SHP77 treated with DMSO at 0.1 percent for 48 hours (cell line): ENCODE results near the gene CAMKK1.
A peak's percentile ranks its signal among the peaks of the same experiment; 100 is the strongest.

Source experiments
- DNase-seq: peaks from one replicate; lab custom pipeline; 2025; lab: John Stamatoyannopoulos, UW

CAMKK1 gene

DNA sequence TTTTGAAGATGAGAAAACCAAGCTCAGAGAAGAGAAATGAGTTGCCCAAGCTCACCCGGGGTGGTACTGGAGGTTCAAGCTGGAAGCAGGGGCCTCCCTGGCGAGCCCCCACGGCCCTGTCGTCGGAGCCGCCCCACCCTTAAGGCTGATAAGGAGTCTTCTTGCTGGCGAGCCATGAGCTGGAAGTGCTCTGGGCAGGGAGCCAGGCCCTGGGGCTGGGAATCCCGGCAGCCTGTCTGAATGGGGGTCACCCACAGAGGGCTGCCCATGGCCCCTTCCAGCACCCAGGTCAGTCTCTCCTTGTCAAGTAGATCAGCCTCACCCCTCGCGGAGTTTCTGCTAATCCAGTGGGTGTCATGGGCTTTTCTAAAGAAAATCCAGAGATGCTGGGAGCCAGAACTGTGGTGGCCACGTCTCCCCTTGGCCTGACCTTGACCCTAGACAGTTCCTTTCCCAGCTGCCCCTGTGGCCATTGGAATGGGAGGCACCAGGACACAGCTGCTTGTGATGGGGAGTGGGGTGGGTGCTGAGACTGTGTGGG, 24.6 kb upstream of the CAMKK1 start:
- no peak for DNase-seq

DNA sequence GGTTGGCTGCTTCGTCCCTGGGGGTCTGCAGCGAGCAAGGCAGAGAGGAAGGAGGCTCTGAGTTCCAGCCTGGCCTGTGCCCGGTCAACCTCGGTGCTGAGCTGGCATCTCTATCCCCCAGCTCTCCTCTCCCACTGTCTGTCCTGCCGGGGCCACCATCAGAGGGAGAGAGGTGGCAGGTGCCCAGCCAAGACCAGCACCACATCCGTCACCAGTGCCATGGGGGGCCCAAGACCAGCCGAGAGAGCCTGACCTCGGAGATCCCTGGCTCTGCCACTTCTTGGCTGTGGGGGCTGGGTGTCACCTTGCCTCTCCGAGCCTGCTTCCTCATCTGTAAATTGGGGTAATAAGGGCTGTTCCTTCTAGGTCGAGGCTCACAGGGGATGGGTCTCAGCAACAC, 24.0 kb upstream of the CAMKK1 start:
- no peak for DNase-seq

DNA sequence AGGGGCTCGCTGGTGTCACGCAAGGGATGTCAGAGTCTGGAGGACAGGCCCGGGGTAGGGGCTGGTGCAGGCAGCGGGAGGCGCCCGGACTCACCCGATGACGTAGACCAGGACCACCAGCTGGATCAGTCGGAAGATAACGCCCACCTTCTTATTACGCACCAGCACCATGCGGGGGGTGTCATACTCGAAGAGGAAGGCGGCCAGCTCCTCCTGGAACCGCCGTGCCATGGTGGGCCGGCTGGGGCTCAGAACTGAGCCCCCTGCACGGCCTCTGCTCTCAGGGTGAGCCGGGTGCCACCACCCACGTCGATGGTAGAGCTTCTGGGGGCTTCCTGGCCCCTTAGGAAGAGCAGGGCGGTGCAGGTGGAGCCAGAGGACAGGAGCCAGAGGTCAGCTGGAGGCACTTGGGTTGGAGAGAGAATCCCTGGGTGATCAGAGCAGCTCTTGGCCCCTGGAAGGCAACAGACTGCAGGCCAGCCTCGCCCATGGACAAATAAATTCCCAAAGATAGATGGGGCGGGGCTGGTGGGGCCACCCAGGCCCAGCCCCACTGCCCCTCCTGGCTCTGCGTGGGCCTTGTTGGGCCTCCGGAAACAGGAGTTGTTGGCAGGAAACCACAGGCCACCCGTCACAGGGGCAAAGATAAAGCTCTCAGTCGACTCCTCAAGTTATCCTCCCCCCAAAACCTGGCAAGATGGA, 23.3 kb upstream of the CAMKK1 start, which contains the start of gene P2RX1:
Gene P2RX1, minus strand, starts transcription at position 471 of the 702 bp plus-strand sequence. Its CDS starts 240 bp downstream, at position 231.
- DNase-seq, result no peak

DNA sequence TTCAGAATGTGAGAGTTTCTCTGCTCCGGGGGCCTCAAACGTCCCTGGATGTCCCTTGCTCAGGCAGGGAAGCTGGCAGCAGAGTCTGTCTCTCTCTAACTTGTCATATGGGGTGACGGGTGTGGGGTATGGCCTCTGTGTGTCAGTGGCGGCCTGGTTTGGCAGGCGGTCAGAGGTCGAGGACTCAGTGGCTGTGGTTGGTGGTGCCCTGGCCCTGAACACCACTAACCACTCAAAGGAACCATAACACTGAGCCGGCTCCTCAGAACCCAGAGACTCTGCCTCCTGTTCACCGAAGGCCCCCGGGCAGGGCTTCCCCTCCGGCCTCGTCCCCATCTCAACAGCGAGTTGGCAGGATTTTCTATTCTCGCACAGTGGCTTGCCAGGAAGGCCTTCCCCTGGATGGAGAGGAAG, 22.7 kb upstream of the CAMKK1 start:
- DNase-seq, result no peak

GRCh38 chr17:3914312-3914670, 21.4 kb upstream of the CAMKK1 start:
- DNase-seq, result no peak

DNA sequence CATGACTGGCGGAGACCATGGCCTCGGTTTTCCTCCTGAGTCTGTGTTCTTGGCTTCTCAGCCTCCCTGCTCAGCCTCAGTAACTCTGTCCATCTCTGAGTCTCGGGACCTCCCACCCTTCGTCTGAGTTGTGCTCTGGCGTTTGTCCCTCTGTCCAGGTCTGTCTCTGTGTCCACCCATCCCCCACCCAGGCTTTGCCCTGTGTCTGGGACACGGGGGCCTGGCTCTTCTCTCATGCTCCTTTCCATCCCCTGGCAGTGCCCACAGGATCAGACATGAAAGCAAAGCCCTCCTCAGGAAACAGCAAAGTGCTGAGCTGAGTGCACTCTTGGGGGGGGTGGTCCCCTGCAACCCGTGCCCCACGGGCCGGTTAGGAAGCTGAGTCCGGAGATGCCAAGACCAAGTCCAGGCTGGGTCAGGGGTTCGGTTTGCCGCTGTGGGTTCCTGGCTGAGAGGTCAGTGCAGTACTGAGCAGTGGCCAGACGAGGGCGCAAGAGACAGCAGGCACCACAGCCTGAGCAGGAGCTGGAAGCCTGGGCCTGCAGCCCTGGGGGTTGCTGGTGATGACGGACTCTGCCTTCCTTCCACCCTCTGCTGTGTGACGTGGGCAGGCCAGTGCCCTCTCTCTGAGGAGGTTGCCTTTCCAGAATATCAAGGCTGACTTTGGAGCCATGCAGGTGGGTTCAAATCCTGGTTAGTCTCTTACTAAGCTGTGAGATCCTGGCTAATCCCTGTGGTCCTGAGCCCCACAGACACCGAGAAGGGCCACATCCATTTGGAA, 20.9 kb upstream of the CAMKK1 start:
- DNase-seq, result peak; percentile 53

GRCh38 chr17:3912827-3913226, 20.0 kb upstream of the CAMKK1 start:
- no peak for DNase-seq

DNA sequence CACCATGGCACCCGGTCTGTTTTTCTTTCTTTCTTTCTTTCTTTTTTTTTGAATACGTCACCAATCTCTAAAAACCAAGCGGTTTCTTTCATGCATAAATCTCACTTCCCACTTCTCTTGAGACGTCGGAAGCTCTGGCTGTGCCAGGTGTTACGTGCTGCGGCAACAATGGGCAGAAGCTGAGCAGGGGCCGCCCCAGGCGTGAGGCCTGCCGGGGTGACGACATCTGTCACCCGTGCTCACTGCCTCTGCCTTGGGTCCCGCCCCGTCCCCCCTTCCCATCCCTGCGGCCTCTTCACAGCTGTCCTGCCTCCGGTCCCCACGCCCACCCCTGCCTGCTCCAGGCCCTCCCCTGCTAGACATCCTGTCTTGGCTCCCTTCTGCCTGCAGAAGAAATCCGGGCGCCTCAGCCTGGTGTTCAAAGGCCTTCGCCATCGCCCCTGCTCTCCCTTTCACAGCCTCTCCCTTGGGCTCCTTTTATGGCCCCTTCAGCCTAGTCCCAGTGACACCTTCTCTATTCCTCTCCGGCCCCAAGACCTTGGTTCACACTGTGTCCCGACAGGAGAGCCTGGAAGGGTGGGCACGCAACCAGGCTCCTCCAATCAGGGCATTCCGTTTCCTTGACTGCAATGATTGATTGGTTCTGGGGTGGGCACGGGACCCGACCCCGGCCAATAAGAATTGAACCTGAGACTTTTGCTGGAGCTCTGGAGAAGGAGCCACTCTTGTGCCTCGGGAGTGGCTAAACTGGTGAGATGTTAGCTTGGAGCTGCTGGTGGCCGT, 18.6 kb upstream of the CAMKK1 start:
- DNase-seq, result peak; percentile 62

DNA sequence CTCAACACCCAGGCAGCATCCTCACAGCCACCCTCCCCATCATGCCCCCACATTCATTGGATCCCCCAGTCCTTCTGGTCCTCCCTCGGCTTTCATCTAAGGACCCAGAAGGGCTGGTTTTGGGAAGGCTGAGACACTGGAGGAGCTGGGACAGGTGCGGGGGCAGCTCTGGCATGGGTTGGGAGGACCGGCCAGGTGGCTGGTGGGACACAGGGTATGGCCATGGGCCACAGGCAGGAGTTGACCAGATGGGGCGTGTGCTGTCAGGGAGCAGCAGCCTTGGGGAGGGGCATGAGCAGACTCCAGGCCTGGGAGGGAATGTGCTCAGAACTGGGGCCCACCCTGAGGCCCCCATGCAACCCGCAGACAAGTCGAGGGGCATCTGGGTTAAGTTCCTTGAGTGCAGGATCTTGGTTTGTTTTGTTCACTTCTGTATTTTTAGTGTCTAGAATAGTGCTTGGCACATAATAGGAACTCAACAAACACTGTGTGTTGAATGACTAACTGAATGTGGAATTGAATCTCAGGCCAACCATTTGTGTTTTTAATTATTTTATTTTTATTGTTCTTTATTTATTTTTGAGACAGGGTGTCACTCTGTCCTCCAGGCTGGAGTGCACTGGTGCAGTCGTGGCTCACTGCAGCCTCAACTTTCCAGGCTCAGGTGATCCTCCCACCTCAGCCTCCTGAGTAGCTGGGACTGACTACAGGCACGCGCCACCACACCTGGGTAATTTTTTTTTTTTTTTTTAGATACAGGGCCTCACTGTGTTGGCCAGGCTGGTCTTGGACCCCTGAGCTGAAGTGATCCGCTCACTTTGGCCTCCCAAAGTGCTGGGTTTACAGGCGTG, 17.8 kb upstream of the CAMKK1 start:
- DNase-seq, result no peak

GRCh38 chr17:3909257-3909656, 16.4 kb upstream of the CAMKK1 start:
- no peak for DNase-seq

DNA sequence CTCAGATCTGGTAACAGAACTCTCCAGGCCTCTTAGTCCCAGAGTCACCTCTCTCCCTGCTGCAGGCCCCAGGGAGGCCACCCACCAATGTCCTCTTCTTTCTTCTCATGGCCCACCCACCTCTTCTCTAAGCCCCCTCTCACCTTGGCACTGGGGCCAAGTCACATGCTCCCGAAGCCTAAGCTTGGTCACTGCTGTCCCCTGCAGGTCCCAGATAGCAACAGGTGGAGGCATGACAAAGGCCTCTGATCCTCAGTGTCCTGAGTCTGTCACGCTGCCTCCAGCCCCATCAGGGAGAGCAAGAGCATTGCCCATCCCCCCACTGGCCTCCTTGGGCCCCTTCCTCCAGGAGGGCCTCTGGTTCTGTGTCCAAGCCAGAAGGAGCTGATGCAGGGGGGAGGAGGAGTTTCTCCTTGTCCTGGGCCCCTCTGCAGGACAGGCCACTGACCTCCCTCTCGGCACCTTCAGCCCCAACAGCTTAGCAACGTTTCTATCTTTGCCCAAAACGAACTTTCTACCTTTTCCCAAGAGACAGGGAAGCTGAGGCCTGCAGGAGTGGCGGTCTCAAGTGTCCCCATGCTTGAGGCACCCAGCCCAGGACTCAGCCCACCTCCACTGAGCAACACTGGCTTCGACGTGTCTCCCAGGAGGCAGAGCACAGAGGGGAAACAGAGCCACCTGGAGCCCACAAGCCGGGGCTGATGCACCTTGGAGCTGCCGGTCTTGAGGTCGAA, 14.8 kb upstream of the CAMKK1 start:
- DNase-seq, result no peak

- no peak for DNase-seq
Measured at GRCh38 chr17:3906881-3907280, 14.0 kb upstream of the CAMKK1 start.

DNA sequence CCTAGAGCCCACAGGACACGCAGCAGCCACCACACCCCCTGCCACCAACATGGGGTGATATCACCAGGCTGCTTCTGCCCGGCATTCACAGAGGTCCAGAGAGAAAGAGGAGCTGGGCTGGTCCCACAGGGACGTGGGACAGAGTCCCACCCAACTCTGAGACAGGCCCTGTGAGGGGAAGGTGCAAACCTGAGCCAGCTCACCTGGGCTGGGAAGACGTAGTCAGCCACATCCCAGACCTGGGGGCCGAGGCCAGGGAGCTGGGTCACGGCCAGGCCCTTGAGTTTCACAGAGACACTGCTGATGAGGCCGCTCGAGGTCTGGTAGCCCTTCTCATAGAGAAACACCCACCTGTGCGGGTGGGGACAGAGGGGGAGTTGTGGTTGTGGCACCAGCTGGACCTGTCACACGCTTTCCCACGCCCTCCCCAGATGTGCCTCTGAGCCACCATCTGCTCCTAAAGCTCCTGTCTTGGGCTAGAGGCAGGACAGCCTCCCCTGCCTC, 12.2 kb upstream of the CAMKK1 start:
- DNase-seq, result no peak

GRCh38 chr17:3904501-3904900, 11.6 kb upstream of the CAMKK1 start:
- no peak for DNase-seq

GRCh38 chr17:3903881-3904290, 11.0 kb upstream of the CAMKK1 start:
- no peak for DNase-seq

DNA sequence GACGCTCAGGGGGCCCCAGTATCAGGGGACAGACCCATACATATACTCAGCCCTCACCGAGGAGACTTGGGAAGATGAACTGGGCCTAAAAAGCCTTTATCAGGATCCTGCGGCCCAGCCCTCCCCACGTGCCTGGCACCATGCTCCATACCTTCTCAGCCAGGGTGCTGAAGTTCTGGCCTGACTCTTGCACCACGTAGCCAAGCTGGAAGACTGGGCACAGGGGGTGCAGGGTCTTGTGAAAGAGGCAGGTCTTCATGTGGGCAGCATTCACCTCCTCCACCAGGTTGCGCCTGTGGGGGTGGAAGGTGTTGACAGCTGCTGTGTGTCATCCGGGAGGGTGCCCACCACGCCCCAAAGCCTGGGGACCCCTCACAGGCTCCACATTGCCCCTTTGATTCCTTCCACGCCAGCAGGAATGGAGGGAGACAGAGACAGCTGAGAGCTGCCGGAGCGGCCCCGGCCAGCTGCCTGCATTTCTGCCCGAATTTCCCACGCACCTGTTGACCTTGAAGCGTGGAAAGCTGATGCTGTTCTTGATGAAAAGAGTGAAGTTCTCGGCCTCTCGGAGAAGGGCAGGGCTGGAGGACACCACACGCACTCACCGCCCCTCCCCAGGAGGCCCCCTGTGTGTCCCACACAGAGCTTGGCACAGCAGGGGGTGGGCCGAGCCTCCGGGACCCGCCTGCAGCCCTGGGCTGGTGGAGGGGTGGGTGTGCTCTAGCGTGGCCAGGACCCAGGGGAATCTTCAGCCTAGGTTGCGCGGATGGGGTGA, 10.4 kb upstream of the CAMKK1 start:
- DNase-seq, result no peak

- no peak for DNase-seq
Measured at GRCh38 chr17:3900646-3901045, 7.8 kb upstream of the CAMKK1 start.

- DNase-seq, result no peak
Measured at GRCh38 chr17:3897731-3898130, 4.9 kb upstream of the CAMKK1 start.

GRCh38 chr17:3896968-3897235, 4.0 kb upstream of the CAMKK1 start:
- no peak for DNase-seq
